HG02610 (cell line): ENCODE results near the gene WAC.

Experiments used
- ATAC-seq: cut with Tn5 transposase; IDR thresholded peaks from one replicate; pipeline ENCODE4 v1.9.1; 2021; ENCODE audit warnings: mild to moderate bottlenecking, moderate library complexity; ENCODE audit not compliant: unreplicated experiment

WAC gene

GRCh38 chr10:28664369-28664740 is 131.4 kb downstream of the WAC start:
- ATAC-seq: no peak

GRCh38 chr10:28666751-28667467 is 134.0 kb downstream of the WAC start:
- ATAC-seq: no peak

GRCh38 chr10:28668363-28669226 is 135.7 kb downstream of the WAC start:
- no peak for ATAC-seq

GRCh38 chr10:28669227-28670173 is 136.6 kb downstream of the WAC start:
- no peak for ATAC-seq
